ENCODE measurements around the gene TREX2.

Gene TREX2

DNA sequence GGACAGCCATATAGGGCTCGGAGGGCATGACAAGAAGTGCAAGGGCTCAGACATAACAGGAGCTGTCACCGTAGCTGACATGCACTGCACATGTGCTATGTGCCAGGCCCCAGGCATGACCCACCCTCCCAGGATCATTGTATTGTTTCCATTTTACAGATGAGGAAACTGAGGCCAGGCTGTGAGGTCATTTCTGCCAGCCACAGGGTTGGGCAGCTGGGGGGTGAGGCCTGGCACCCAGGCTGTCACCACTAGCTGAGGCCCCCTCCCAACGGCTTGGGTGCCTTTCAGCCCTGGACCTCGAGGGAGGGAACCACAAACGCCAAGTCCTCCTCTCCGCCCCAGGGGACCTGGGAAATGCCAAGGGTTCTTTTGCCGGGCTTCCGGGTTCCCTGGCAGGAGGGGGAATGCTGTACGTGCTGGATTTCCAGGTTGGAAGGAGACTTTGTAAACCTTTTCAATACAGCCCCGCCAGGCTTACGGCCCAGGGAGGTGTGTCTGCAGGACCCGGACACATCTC lies 12.6 kb downstream of the TREX2 start:
- no peak for DNase-seq

DNA sequence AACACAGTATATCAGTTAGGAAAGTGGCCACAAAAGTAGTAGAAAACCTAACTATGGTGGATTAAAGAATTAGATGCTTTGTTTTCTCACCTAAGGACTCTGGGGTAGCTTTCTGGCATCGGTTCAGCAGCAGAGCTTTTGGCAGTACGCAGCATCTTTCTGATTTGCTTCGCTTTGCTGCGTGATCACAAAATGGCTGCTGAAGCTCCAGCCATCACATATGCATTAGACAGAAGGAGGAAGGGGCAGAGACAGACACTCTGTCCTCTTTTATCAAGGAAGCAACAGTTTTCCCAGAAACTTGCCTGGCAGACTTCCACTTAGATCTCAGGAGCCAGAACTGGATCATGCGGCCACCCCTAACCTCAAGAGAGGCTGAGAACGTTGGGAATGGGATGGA lies 15.1 kb downstream of the TREX2 start:
- DNase-seq = no peak

DNA sequence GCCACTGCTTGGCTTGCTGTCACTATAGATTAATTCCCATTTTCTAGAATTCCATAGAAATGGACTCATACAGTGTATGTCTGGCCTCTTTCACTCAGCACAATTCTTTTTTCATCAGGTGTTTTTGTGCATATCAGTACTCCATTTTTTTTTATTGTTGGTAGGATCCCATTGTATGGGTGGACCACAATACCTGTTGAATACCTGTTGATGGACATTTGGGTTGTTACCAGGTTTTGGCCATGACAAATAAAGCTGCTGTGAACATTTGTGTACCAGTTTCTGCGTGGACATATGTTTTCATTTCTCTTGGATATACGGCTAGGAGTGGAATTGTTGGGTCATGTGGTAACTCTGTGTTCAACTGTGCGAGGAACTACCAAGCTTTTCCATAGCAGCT lies 19.7 kb downstream of the TREX2 start:
- DNase-seq = no peak

DNA sequence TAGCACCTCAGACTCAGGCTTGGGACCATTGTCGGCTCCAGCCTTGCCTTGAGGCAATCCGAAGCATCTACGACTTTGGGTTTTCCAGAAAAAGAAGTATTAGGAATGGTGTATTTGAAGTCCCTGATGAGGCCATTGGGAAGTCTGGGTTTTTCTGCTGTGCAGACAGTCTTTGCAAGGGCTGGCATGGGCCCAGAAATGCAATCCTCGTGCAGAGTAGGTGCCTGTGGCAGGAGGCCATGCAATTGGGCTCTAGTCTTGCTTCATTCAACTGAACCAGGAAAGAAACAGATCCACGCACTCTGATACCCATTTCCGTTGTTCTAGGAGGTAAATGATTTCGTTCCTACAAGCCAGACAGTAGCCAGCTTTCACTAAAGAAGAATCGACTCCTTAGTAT lies 22.2 kb downstream of the TREX2 start:
- DNase-seq = no peak

DNA sequence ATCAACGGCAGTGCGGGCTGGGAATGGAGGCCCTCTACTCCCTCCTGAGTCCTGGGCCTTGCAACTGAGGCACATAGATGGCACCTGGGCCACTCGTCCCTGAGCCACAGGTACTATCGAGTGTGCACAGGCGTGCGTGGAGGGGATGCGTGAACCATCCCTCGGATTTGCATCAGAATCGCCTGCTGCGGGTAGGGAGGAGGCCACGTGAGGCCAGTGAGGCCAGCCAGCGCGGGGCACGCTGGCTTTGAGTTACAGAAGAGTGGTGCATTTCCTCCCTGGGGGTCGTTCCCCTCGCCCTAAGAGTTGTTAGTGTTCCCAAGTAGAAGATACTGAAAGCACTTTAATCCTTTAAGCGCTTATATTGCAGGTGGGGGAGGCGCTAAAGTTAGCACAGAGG lies 24.0 kb downstream of the TREX2 start:
- no peak for DNase-seq

DNA sequence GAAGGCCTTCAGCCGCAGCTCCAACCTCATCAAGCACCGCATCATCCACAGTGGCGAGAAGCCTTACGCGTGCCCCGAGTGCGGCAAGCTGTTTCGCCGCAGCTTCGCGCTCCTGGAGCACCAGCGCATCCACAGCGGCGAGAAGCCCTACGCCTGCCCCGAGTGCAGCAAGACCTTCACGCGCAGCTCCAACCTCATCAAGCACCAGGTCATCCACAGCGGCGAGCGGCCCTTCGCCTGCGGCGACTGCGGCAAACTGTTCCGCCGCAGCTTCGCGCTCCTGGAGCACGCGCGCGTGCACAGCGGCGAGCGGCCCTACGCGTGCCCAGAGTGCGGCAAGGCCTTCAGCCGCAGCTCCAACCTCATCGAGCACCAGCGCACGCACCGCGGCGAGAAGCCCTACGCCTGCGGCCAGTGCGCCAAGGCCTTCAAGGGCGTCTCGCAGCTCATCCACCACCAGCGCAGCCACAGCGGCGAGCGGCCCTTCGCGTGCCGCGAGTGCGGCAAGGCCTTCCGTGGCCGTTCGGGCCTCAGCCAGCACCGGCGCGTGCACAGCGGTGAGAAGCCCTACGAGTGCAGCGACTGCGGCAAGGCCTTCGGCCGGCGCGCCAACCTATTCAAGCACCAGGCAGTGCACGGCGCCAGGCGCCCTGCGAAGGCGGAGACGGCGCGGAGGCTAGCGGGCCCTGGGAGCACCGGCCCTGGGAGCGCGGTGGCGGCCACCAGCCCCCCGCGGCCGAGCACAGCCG lies 24.8 kb downstream of the TREX2 start:
- DNase-seq = no peak

DNA sequence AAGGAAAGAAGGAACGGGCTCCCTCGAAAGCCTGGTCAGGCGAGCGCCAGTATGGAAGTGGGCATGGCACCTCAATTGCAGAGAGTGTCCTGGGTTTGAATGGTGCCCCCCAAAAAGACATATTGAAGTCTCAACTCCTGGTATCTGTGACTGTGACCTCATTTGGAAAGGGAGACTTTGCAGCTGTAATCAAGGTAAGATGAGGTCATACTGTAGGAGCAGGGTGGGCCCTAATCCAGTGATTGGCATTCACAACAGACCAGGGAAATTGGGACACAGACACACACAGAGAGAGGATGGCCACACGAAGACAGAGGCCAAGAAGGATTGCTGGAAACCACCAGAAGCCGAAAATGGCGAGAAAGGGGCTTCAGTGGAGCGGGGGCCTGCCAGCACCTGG lies 28.2 kb downstream of the TREX2 start:
- DNase-seq = no peak

DNA sequence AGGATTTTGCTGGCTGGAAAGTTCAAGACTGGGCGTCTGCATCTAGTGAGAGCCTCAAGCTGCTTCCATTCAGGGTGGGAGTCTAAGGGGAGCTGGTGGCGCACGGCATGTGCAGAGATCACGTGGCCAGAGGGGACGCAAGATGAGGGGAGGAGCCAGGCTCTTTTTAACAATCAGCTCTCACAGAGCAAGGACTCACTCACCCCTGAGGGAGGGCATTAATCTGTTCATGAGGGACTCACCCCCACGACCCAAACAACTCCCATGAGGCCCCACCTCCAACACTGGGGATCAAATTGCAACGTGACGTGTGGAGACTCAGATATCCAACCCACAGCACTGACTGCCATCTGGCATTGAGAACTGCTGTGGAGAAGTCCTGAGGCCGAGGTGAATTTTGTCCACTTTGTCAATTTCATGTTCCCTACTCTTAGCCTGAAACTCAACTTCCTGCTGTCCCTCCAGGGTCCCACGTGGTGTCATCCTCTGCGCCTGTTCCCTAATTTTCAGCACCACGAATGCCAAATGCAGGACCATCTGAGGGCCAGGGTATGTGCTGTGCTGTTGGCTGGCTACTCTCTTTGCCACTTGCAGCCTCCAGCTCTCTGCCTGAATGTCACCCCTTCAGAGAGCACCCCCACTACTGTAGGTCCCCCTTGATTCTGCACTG lies 28.9 kb downstream of the TREX2 start:
- DNase-seq = peak; percentile 76

DNA sequence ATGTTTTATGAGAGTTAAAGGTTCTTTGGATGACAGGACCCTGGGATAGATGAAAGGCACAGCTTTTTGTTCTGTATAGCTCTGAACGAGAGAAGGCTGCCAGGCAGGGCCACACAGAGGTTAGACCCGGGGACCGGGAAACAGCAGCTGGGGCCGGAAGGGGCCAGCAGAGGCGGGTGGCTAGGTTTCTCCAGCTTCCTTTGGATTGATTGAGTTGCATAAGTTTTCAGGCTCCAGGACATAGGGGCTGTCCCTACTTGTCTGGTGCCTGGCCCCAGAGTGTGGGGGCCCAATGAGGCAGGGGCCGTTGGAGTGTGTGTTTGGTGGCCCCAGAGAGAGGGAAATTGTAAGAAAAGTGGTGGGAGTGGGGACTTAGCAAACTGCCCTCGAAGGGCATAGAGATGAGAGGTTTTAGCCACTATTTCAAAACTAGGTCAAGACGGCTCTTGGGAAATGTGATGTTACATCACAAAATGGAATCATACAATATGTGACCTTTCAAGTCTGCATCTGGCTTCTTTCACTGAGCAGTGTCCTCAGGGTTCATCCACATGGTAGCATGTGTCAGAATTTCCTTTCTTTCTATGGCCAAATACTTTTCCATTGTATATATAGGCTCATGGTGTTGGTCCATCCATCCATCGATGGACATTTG lies 30.9 kb downstream of the TREX2 start:
- DNase-seq = no peak

DNA sequence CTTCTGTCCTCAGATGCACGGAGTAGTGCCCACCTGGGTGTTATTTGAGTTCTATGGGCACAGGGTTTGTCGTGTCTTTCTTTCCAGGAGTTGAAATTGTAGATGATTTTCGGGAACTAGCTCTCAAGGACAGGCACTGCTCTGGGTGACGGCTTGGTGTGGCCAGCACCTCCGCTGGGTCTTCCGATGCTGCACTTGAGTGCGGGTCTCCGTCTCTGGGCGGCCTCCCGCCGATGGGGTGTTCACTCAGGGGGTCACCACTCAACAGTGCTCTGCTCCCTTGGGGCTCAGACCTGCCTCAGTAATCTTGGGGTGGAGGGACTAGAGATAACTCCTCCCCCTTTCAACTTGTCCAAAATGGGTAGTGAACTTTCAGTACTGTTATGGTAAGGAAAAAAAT lies 32.1 kb downstream of the TREX2 start:
- DNase-seq = no peak

DNA sequence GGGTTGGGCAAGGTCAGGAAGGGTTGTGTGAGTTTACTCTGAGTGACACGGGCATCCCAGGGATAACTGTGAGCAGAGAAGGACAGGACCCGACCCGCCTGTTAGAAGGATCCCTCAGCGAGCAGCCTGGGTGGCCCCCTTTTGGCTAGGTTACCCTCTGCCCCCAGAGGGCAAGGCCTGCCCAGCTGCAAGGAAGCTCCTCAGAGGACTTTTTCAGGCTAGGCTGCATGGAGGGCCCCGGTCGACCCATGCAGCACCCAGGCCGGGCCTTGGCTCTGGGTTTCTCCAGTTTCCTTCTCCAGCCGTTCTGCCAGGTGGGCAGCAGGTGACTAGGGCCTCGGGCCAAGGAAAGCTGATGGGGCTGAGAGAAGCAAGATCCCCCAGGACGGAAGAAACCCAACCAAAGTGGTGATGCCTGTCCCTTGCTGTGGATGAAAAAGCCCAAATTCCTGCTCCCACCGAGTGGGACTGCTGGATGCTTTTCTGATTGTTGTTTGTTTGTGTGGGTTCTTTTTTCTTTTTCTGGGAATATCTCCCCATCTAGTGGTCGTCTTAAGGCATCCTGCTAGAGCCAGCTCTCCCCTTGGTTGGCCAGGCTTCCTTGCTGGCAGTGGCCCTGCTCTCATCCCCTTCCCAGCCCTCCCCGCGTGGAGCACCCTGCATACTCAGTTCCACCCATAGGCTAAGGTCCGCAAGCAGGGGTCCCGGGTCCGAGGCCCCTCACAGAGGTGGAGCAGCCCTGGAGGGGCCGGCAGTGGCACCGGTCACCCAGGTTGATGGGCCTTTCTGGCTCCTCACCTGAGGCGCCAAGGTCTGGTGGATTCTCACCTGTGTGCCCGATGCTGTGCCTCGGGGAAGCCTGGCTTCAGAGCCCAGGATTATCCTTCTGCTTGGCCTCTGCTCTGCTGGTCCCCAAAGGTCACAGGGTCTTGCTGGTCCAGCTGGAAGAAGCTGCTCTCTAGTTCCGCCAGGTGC lies 32.8 kb downstream of the TREX2 start:
- no peak for DNase-seq

DNA sequence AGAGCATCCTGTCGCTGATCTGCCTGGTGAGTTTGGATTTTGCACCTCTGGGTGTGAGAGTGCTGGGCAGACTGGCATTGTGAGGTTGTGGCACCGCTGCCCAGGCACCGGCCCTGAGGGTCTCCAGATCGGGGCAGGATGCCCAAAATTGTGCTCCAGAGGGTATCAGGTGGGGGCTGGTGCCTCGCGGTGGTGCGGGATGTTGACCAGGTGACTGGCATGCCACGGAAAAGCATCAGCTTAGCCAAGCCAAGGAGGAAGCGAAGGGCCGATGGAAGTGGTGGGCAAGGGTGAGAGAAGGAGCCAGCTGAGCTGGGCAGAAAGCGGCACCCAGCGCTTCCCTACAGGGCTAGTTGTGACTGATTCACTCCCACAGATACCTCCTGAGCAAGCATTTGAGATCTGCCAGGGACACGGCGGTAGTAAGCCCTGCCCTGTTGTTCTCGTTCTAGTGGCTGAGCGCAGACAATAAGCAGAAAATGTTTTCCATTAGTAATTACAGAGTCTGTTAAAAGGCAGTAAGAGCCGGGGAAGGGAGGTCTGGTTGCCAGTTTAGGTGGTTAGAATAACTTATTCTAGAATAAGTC lies 33.8 kb downstream of the TREX2 start:
- DNase-seq = no peak

DNA sequence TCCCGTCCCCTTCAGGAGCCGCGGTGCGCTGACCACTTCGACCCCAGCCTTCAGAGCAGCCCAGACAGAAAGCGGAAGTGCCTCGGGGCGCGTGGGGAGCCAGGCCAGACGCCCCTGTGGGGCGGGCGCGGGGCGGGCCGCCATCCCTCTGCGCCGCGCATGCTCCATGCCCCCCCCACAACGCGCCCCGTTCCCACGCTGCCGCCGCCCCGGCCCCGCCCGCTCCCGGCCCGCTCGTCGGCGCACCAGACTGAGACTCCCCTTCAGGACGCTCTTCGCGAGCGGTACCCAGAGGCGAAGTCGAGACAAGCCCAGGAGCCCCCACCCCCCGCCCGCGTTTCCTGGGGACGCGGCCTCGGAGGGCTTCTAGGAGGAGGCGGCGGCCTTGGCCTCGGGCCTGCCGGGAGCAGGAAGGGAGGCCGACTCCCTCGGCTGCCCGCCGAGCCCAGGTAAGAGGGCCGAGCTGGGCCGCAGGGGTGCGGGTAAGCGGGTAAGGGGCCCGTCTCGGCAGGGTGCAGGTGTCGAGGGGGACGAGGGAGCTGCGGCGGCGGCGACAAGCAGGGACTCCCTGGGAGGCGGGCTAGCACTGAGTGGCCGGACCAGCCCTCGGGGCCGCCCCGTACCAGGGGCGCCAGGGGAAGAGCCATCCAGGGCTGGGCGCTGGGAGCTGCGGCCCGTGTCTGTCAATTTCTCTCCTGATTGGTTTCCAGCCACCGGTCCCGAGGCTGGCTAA lies 34.4 kb downstream of the TREX2 start, which contains the start of gene ZFP92:
Gene ZFP92, plus strand, starts transcription at position 218 of the 733 bp plus-strand sequence. CDS start 6,851 bp downstream, outside the sequence.
- no peak for DNase-seq

DNA sequence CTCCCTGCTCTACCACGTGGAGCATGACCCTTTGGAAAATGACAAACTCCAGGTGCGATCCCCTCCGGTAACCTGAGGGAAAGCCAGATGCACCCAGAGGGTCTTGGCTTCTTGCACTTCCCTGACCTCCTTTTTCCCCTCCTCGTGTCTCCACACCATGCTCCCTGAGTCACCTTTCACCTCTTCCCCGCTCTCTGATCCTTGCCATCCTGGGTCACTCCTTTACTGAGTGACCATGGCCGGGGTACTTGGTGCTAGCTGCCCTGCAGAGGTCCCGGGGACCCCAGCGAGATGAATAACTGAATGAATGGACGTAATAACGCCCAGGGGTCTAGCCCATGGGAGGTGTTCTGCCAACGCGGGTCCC lies 35.0 kb downstream of the TREX2 start:
- no peak for DNase-seq

DNA sequence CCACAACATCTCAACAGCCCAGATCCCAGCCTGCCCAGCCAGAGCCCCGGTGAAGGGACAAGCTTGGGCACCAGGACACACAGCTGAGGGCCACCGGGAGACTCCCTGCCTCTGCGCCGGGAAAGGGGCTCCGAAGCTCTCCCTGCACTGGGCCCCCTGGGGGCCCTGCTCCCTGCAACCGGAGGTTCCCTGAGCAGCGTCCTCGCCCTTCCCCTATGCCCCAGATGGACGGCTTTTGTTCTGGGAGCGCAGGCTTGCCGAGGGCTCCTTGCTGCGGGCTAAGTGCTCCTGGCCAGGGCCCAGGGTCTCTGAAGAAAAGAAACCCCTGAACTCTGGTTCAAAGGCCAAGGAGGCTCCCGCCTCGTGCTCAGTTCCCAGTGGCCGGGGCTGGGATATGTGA lies 35.5 kb downstream of the TREX2 start:
- DNase-seq = no peak

DNA sequence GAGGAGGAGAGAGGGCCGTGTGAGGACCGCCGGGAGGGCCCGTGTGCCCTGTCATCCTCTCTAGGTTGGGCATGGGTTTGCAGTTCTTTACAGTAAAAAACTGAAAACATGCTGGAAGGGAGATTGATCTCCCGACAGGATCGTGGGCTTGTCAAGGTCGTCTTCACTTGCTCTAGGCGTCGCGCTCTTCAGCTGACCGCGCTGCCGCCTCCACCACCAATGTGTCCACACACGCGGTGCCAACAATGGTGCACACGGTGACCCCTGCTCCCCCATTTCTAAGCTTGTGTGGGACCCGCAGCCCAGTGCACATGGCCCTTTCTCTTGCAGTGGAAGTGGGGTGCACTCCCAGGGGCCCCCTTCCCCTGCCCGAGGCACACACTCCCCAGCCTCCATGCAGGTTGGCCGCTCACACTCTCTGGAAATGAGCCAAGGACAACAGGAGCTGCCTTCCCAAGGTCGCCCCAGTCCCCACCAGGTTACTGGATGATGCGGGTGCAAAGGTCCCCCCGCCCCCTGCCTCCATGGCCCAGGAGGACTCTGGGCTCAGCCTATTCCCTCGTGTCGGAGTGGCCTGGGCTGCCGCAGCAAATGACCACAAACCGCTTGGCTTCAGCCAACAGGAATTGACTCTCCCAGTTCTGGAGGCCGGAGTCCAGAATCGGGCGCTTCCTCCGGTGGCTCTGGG lies 36.3 kb downstream of the TREX2 start:
- DNase-seq = no peak

DNA sequence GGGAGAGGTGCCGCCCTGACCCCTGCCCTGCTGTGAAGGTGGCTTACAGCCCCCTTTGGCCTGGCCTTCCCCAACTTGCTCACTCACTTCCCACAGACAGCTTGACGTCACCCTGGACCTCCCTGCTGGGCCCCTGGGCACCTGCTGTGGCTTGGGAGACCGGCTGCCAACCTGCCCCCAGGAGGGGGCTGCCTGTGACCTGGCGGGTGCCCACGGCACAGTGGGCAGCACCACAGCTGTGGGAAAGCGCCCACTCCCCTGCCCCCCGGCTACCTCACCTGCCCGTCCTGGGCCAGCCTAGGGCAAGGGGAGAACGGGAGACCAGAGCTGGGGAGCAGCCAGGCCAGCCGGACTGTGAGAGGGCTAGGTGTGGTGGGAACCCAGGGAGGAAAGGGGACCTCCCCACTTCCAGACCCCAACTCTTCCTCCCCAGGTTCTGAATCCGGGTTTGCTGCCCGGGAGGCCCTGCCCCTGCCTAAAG lies 36.9 kb downstream of the TREX2 start:
- no peak for DNase-seq

DNA sequence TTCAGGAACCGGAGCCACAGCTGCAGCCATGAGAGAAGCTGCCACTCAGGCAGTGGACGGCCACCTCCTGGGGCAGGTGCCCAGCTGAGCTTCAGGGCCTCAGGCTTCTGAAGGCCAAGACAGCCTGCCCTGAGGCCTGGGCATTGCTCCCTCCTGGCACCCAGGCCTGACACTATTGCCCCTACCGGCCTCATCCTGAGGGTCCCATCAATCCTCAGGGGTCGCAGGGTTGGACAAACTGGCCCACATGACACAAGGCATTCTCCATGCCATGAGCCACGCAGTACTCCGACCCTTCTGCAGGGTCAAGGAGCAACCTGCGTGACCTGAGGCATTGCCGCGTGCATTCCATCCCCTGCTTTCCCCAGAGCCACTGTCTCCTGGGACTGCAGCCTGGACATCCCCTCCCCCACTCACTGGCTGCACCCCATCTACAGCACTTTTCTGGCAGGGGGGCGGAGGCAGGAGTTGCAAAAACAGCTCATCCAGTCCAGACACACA lies 37.6 kb downstream of the TREX2 start:
- DNase-seq = no peak

DNA sequence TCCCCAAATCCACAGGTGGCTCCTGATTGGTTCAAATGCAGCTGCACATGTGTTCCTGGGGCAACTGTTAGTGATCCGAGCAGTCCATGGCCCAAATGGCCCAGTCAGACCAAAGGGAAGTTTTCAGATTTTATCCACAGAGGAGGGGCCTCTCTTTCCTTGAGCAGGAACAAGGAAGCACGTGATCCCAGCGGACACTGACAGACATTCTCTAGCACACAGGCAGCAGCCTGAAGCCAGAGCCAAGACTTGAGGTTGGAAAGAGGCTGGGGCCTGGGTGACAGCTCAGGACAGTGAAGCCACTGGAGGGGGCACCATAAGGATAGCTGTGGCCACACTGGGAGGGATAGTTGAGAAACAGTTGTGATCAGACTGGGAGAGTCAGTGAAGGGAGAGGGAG lies 38.1 kb downstream of the TREX2 start:
- no peak for DNase-seq

DNA sequence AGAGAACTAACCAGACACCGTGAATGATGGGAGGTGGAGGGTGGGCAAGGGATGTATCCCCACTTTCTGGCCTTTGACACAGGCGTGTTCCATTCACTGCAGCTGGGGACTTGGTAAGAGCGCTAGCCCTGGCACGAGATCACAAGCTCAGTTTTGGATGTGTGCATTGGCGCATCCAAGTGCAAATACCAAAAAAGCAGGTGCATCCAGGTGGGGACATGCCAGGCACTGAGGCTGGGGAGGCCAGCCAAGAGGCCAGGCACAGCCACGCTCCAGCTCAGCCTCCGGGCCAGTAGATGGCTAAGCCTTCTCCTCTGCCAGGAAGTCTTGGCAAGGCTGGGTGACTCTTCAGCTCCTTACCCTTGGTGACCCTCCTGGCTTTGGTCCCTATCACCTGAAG lies 39.0 kb downstream of the TREX2 start:
- no peak for DNase-seq

DNA sequence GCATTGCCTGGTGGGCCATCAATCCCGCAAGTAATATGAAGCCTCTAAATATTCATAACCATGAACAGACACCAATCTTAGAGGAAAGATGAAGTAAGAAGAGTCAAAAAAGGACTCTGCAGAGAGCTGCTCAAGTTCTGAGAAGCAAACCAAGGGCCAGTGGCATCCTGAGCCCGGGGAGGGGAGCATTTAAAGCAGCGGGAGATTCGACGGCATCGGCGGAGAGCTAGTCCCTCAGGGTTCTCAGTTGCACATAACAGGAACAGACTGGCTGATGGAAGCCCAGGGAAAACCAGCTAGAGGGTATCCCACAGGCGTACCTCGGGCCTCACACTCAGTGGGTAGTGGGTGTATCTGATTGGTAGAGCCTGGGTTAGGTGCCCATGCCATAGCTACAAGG lies 39.8 kb downstream of the TREX2 start:
- no peak for DNase-seq
